Cardiac muscle cell (in vitro differentiated cells and primary cell): ENCODE data around the gene PIBF1. TPM values are rescaled to one million over a fixed set of nuclear protein-coding genes. Genes with fewer than 3 reads are reported as not detected.

Source experiments
- DNase-seq, 2 donors: peaks; one replicate each; pipeline versions ENCODE4 v3.0.0 to v3.0.0-alpha.2; 2010 to 2017; ENCODE audit warnings: low read depth in 1 of 2, low spot score in 1 of 2
- H3K27ac ChIP-seq: fragments of 200-600 bp; sonication (generic); 2 replicates; pipeline ENCODE4 v1.5.1; 2016
- H3K27me3 ChIP-seq: fragments of 200-600 bp; sonication (generic); 2 replicates; pipeline ENCODE4 v1.6.0; 2016; ENCODE audit warnings: control low read depth
- H3K36me3 ChIP-seq: fragments of 200-600 bp; sonication (generic); 2 replicates; pipeline ENCODE4 v1.5.1; 2016; ENCODE audit warnings: control low read depth
- H3K4me1 ChIP-seq: fragments of 200-600 bp; sonication (generic); 2 replicates; pipeline ENCODE4 v1.8.1; 2017; ENCODE audit warnings: low read depth, mild to moderate bottlenecking, mixed run types
- H3K4me3 ChIP-seq: fragments of 200-600 bp; sonication (generic); 2 replicates; pipeline ENCODE4 v1.5.1; 2016; ENCODE audit warnings: mild to moderate bottlenecking
- H3K9me3 ChIP-seq: fragments of 200-600 bp; sonication (generic); 2 replicates; pipeline ENCODE4 v1.5.1; 2017; ENCODE audit warnings: low read depth, mild to moderate bottlenecking, control low read depth
- polyA plus RNA-seq: library from polyadenylated mRNA; unstranded; fragments of >200 nt; fragmentation: Nextera tagmentation; extraction: Ambion mirVana; gene quantifications from 2 replicates; pipeline ENCODE4 v1.2.1, GENCODE V29; 2016
- total RNA-seq: library from RNA; depleted of rRNA; stranded (reverse); fragments of >200 nt; gene quantifications from 2 replicates; pipeline ENCODE4 v1.2.3, GENCODE V29; 2016
- TF ChIP-seq, protein P1 (sequence below): IDR thresholded peaks from 2 replicates; pipeline ENCODE4 v1.5.1; 2012; ENCODE audit warnings: low read depth, mild to moderate bottlenecking, low read length

PIBF1 gene
- total and polyA plus RNA-seq, 2 experiments from 2014 or later, result 16.4 to 19.2 TPM

DNA sequence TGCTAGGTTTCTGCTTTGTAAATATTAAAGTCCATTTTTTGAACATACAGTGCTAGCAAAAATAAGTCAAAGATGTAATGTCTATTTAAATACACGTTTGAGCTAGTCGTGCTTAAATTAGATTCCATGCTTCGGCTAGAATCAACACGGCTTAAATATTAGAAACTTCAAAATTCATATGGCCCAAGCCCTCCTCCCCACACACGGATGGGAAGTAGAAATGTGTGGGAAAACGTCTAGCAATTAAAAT, 276.1 kb downstream of the PIBF1 start:
- no peaks in the 10 kb centered on the region for H3K9me3 ChIP-seq

DNA sequence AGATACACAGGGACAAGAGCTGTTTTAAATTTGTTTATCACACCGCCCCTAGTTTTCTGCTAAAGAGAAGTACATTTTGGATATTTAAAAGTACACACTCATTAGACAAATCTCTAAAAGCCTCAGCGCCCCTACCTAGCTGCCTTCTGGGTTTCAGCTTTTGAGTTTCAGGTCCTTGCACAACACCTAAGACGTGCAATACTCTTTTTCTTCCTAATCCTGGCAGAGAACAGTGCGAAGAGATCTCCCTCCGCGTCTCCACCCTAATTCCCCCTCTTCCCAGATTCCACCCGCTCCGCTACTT, 276.5 kb downstream of the PIBF1 start:
- peaks cover 56% of the 10 kb centered on the region for H3K27me3 ChIP-seq
- H3K4me3 ChIP-seq, result peak overlapping the region; percentile 56
- TF ChIP-seq, protein P1, sequence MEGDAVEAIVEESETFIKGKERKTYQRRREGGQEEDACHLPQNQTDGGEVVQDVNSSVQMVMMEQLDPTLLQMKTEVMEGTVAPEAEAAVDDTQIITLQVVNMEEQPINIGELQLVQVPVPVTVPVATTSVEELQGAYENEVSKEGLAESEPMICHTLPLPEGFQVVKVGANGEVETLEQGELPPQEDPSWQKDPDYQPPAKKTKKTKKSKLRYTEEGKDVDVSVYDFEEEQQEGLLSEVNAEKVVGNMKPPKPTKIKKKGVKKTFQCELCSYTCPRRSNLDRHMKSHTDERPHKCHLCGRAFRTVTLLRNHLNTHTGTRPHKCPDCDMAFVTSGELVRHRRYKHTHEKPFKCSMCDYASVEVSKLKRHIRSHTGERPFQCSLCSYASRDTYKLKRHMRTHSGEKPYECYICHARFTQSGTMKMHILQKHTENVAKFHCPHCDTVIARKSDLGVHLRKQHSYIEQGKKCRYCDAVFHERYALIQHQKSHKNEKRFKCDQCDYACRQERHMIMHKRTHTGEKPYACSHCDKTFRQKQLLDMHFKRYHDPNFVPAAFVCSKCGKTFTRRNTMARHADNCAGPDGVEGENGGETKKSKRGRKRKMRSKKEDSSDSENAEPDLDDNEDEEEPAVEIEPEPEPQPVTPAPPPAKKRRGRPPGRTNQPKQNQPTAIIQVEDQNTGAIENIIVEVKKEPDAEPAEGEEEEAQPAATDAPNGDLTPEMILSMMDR, result no peak
- H3K4me1 ChIP-seq, result no peaks in the 10 kb centered on the region
- no peaks in the 10 kb centered on the region for H3K9me3 ChIP-seq
- no peak for DNase-seq
- no peak overlapping the region for H3K27ac ChIP-seq
- H3K36me3 ChIP-seq, result no peaks in the 10 kb centered on the region

More for the DNA sequence above, 276.1 kb downstream of the PIBF1 start:
- Histone ChIP-seq H3K4me3 (no peak overlapping the region), H3K36me3 (no peaks in the 10 kb centered on the region), H3K27me3 (peaks cover 56% of the 10 kb centered on the region), H3K27ac (no peak overlapping the region), H3K4me1 (no peaks in the 10 kb centered on the region)
- TF ChIP-seq, protein P1, result no peak
- DNase-seq, result no peak

DNA sequence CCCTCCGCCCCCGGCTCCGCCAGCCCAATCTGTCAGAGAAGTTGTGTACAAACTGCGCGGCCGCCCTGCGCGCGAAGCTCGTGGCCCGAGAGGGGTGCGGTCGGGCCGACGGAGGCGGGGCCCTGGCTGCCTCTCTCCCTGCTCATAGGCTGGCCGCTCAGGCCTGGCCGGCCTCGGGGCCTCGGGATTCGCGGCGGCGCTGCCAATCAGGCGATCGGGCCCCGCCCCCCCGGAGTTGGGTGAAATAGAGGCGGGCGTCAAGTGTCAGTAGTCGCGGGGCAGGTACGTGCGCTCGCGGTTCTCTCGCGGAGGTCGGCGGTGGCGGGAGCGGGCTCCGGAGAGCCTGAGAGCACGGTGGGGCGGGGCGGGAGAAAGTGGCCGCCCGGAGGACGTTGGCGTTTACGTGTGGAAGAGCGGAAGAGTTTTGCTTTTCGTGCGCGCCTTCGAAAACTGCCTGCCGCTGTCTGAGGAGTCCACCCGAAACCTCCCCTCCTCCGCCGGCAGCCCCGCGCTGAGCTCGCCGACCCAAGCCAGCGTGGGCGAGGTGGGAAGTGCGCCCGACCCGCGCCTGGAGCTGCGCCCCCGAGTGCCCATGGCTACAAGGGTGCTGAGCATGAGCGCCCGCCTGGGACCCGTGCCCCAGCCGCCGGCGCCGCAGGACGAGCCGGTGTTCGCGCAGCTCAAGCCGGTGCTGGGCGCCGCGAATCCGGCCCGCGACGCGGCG, 277.0 kb downstream of the PIBF1 start, which contains the start of gene KLF5:
Gene KLF5 (plus strand): TSS at position 270 of the 724 bp plus-strand sequence. CDS start 323 bp downstream, at position 593.
- H3K4me3 ChIP-seq, result peak within 1 kb of the TSS; percentile 56
- H3K4me1 ChIP-seq, result no peaks in the 10 kb centered on the region
- H3K27ac ChIP-seq, result no peak within 1 kb of the TSS
- H3K9me3 ChIP-seq, result no peaks in the 10 kb centered on the region
- TF ChIP-seq, protein P1, result peak; percentile 12
- H3K36me3 ChIP-seq, result no peaks in the 10 kb centered on the region
- DNase-seq, result peak; percentile 96 to 98
- H3K27me3 ChIP-seq, result peaks cover 56% of the 10 kb centered on the region

DNA sequence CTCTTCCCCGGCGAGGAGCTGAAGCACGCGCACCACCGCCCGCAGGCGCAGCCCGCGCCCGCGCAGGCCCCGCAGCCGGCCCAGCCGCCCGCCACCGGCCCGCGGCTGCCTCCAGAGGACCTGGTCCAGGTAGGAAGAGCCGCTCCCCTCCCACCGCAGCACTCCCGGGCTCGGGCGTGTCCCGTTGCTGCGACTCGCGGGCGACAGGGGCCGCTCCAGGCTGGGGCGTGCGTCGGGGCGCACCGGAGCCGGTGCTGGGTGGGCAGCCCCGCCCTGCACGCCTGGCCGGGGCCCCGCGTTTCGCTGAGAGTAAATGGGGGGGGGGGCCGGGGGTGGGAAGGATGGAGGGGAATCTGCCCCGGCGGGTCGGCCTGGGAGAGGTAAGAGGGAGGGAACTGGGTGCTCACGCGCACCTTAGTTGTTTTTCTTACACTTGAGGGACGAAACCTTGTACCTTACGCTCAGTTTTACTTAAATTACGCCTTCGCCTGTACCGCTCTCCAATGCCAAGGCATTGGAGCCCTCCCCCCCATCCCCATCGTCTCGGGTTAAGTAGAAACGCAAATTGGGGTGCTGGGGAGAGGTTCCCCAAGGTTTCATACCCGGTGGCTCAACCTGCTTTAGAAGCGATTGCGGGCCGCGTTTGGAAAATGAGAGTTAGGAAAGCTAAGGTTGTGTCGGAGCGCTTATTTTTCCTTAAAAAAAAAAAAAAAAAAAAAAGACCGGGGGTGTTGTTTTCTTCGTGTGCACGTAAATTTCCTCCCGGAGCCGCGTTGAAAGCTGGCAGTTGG, 277.7 kb downstream of the PIBF1 start:
- Histone ChIP-seq H3K27me3 (peaks cover 56% of the 10 kb centered on the region), H3K27ac (no peak overlapping the region)
- DNase-seq, result peak in 1 of 2 donors; percentile 69

DNA sequence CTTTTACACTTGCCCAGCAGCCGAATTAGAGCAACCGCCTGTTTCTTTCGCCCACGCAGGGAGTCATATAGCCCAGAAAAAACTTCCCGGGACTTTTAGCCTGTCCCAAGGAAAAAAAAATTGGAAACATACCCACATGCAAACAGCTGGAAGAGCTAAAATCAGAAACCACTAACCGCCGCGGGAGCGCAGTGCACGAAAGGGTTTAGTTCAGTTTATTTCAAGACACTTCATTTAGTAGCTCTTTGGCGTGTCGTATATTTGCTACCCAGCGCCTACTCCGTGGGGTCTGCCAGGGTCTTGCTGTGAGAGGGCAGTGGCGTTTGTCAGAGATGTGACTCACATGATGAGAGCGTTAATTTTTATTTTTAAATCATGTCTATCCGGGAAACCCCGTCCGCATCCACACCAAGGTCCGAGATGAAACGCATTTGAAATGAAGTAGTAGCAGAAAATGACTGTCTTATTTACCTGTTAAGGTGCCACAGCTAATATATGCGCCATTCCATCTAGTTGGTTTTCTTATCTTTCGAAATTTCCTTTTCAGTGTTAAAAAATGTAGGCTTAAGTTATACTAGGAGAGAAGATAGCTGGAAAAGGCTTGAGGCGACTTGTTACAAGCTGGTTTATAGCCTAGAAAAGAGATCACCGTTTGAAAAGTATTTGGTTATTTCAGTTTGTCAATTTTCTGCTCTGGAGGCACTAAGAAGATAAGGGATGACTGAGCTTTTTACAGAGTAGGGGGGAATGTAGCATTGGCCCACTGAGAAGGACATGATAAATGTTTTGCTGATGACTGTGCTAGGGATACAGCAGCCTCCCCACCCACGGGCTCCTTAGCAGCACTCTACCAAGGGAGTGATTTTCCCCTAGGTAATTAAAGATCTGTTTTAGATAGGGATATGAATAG, 278.6 kb downstream of the PIBF1 start:
- TF ChIP-seq, protein P1, result no peak
- Histone ChIP-seq H3K4me3 (peak overlapping the region; percentile 56), H3K9me3 (no peaks in the 10 kb centered on the region), H3K27me3 (peaks cover 56% of the 10 kb centered on the region), H3K36me3 (no peaks in the 10 kb centered on the region), H3K27ac (no peak overlapping the region), H3K4me1 (no peaks in the 10 kb centered on the region)
- DNase-seq, result peak in 1 of 2 donors; percentile 75

More for the DNA sequence above, 277.7 kb downstream of the PIBF1 start:
- H3K36me3 ChIP-seq, result no peaks in the 10 kb centered on the region
- H3K9me3 ChIP-seq, result no peaks in the 10 kb centered on the region
- H3K4me3 ChIP-seq, result peak overlapping the region; percentile 56
- TF ChIP-seq, protein P1, result no peak
- no peaks in the 10 kb centered on the region for H3K4me1 ChIP-seq
